Kidney epithelial cell (primary cell): ENCODE results near the gene DNAI2. TPM values are rescaled to one million over a fixed set of nuclear protein-coding genes. Genes with fewer than 3 reads are reported as not detected.

ENCODE experiments used
- DNase-seq: peaks from one replicate; pipeline ENCODE4 v3.0.0-alpha.2; 2010; ENCODE audit warnings: low read depth
- H3K27me3 ChIP-seq: 2 replicates; pipeline ENCODE4 v1.6.0; 2011; ENCODE audit warnings: low read length; ENCODE audit not compliant: control insufficient read depth, insufficient read depth
- H3K36me3 ChIP-seq: 2 replicates; pipeline ENCODE4 v1.5.1; 2011; ENCODE audit warnings: low read length; ENCODE audit not compliant: control insufficient read depth, insufficient read depth
- H3K4me3 ChIP-seq: 2 replicates; pipeline ENCODE4 v1.5.1; 2011; ENCODE audit warnings: low read depth, mild to moderate bottlenecking, control low read depth, low read length
- CTCF ChIP-seq: IDR thresholded peaks from 2 replicates; pipeline ENCODE4 v1.5.1; 2011; ENCODE audit warnings: mild to moderate bottlenecking, moderate library complexity, low read length, control low read depth, inconsistent platforms; ENCODE audit not compliant: insufficient read depth, poor library complexity, severe bottlenecking
- total RNA-seq: library from RNA; depleted of rRNA; stranded (reverse); fragments of >200 nt; gene quantifications from 2 replicates; pipeline ENCODE4 v1.2.3, GENCODE V29; 2015

The DNAI2 gene
- total RNA-seq, 1 donor from 2014 or later = not detected

DNA sequence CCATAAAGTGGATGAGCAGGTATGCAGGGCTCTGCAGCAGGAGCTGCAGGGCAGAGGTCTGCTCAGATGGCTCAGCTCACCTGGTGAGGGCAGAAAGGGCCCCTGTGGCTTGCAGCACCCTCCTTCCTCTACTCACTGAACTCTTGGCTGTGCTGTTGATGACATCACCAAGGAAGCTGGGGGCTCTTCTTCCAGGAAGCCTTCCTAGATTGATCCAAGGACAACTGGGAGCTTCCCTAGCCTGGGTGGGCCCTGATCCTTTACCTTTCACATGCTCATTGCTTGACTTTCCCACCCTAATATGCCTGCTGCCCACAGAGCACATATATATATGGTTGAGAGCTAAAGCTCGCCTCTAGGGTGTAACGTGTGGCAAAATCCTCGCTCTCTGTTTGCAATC, 54.5 kb downstream of the DNAI2 start:
- H3K27me3 ChIP-seq = peaks cover 27% of the 10 kb centered on the region
- no peak overlapping the region for H3K4me3 ChIP-seq
- H3K36me3 ChIP-seq = no peaks in the 10 kb centered on the region
- no peak for DNase-seq
- TF ChIP-seq CTCF = no peak

DNA sequence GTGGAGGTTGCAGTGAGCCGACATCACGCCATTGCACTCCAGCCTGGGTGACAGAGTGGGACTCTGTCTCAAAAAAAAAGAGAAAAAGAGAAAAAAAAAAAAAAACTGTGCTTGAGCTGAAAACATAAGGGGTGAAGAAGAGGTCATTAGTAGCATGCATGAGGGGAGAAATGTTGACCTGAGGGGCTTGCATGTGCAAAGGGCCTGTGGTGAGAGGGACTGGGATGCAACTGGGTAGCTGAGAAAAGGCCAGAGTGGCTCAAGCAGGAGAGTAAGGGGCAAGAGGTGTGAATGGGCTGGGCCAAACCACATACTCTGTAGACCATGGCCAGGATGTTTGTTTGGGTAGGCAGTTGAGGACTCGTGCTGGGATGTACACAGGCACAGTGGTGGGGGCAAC, 55.3 kb downstream of the DNAI2 start:
- no peaks in the 10 kb centered on the region for H3K36me3 ChIP-seq
- TF ChIP-seq CTCF = no peak
- DNase-seq = no peak

DNA sequence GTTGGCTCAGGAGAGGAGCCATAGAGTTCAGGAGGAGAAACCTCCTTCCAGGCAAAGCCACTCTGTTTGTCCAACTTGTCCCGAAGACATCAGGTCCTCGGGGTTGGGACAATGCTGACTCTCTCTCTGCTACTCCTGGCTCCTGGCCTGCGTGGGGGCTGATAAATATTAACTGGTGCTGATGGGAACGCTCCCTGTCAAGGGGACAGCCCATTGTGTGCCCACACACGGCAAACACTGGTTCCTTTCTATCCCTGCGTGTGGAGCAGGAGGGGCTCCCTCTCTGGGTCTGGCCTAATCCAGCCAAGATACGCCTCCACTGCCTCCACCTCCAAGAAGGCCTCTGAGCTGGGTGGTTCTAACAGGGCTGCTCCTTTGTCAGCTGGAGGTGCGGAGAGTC, 56.4 kb downstream of the DNAI2 start:
- H3K27me3 ChIP-seq = peaks cover 23% of the 10 kb centered on the region
- no peak for TF ChIP-seq CTCF
- no peak for DNase-seq
- H3K36me3 ChIP-seq = no peaks in the 10 kb centered on the region
- H3K4me3 ChIP-seq = no peak overlapping the region

More for the DNA sequence above, 55.3 kb downstream of the DNAI2 start:
- no peak overlapping the region for H3K4me3 ChIP-seq
- H3K27me3 ChIP-seq = peaks cover 27% of the 10 kb centered on the region

- H3K27me3 ChIP-seq = peaks cover 7% of the 10 kb centered on the region
- no peak overlapping the region for H3K4me3 ChIP-seq
- no peak for DNase-seq
- TF ChIP-seq CTCF = no peak
- H3K36me3 ChIP-seq = no peaks in the 10 kb centered on the region
These were observed 58.1 kb downstream of the DNAI2 start for GRCh38 chr17:74332017-74332650.

DNA sequence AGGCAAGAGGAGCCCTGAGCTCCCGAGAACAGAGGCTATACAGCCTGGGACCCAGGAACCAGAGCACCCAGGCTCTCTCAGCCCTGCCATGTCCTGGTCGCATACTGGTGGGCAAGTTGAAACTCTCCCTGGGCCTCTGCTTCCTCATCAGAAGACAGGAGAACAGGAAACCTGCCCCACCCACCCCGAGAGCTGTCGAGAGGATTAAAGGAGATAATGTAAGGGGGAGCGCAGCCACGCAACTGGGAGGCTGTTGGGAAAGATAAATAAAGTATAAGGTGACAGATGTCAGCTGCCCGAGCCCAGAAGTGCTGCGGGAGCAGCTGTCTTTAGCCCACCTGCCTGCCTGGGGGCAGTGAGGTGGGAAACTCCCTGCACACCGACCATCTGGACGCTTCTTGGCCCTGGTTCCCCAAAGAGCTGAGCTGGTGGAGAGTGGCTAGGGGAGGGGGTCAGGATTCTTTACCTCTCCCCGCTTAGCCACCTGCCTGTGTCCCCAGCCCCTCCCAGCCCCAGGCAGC, 58.8 kb downstream of the DNAI2 start:
- TF ChIP-seq CTCF = no peak
- Histone ChIP-seq H3K36me3 (no peaks in the 10 kb centered on the region), H3K27me3 (peaks cover 7% of the 10 kb centered on the region), H3K4me3 (no peak overlapping the region)
- DNase-seq = no peak

DNA sequence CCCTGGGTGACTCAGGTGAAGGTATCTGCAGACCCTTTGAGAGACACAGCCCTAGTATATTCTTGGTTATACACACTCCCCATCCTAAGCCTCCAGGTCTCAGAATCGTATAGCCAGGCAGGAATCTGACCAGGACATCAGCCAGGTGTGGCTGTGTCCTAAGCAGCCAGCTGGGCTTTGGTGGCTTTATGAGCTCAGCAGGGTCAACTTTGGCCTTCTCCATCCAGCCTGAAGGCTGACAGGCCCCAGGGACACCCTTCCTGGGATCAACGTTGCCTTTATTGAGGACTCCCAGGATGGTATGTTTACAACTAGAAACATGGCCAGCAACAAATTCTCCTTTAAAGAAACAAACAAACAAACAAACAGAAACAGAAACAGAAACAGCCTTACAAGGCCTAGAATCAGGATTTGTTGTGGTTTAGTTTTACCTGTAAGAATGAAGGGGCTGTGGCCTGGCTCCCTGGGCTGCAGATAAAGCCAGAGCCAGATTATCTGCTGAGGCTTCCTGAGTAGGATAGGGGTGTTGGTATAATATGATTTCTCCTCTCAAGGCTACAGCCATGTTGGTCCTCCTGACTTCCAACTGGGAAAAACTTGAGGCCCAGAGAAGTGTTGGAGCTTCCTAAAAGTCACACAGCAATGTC, 60.5 kb downstream of the DNAI2 start:
- Histone ChIP-seq H3K4me3 (no peak overlapping the region), H3K36me3 (no peaks in the 10 kb centered on the region), H3K27me3 (peaks cover 7% of the 10 kb centered on the region)
- no peak for DNase-seq
- no peak for TF ChIP-seq CTCF
